Mesenchymal stem cell (in vitro differentiated cells and primary cell): ENCODE results near the gene RFXANK.

ENCODE experiments used
- DNase-seq: peaks from one replicate; pipeline ENCODE4 v3.0.0-alpha.2; 2013
- H2AFZ ChIP-seq: one replicate; pipeline ENCODE4 v1.6.1; 2013; ENCODE audit warnings: low read depth, mild to moderate bottlenecking, control low read depth, inconsistent platforms, low read length, moderate library complexity
- H2AK5ac ChIP-seq: 2 replicates; pipeline ENCODE4 v1.6.1; 2013; ENCODE audit warnings: low read length, moderate library complexity, mild to moderate bottlenecking, inconsistent platforms; ENCODE audit not compliant: severe bottlenecking
- H2BK120ac ChIP-seq: one replicate; pipeline ENCODE4 v1.6.1; 2013; ENCODE audit warnings: low read depth, mild to moderate bottlenecking, inconsistent platforms, low read length, moderate library complexity
- H2BK12ac ChIP-seq, 2 experiments: one replicate each; pipeline ENCODE4 v1.6.1; 2013; ENCODE audit warnings: inconsistent platforms in 2 of 2, low read length in 2 of 2, mild to moderate bottlenecking in 2 of 2, moderate library complexity in 2 of 2, control low read depth in 1 of 2
- H2BK15ac ChIP-seq: one replicate; pipeline ENCODE4 v1.6.1; 2013; ENCODE audit warnings: mild to moderate bottlenecking, low read depth, inconsistent platforms; ENCODE audit not compliant: poor library complexity, severe bottlenecking
- H2BK5ac ChIP-seq: 2 replicates; pipeline ENCODE4 v1.6.1; 2013; ENCODE audit warnings: low read depth, mild to moderate bottlenecking, low read length, control low read depth, inconsistent platforms; ENCODE audit not compliant: poor library complexity, severe bottlenecking
- H3K14ac ChIP-seq, 2 experiments: one replicate each; pipeline ENCODE4 v1.6.1; 2013; ENCODE audit warnings: inconsistent platforms in 2 of 2, low read length in 2 of 2, control low read depth in 1 of 2, mild to moderate bottlenecking in 1 of 2, moderate library complexity in 1 of 2
- H3K18ac ChIP-seq, 2 experiments: one replicate each; pipeline ENCODE4 v1.6.1; 2013; ENCODE audit warnings: inconsistent platforms in 2 of 2, low read length in 2 of 2, control low read depth in 1 of 2, low read depth in 1 of 2, mild to moderate bottlenecking in 1 of 2
- H3K23ac ChIP-seq, 2 experiments: one replicate each; pipeline ENCODE4 v1.6.1; 2013; ENCODE audit warnings: inconsistent platforms in 2 of 2, low read length in 2 of 2, mild to moderate bottlenecking in 2 of 2, moderate library complexity in 2 of 2, control low read depth in 1 of 2
- H3K27ac ChIP-seq: 2 replicates; pipeline ENCODE4 v1.5.1; 2013; ENCODE audit warnings: mild to moderate bottlenecking, moderate library complexity, low read length, control low read depth, inconsistent platforms; ENCODE audit not compliant: poor library complexity, severe bottlenecking
- H3K27me3 ChIP-seq, 2 experiments: 2 replicates each; pipeline versions ENCODE4 v1.6.1 to v1.7.0; 2013; ENCODE audit warnings: low read length in 2 of 2, mild to moderate bottlenecking in 2 of 2, moderate library complexity in 2 of 2, control low read depth in 1 of 2, inconsistent platforms in 1 of 2; ENCODE audit not compliant: control insufficient read depth in 1 of 2, insufficient read depth in 1 of 2
- H3K36me3 ChIP-seq, 2 experiments: 2 replicates each; pipeline versions ENCODE4 v1.6.1 to v1.7.0; 2013; ENCODE audit warnings: low read length in 2 of 2, control low read depth in 1 of 2, inconsistent platforms in 1 of 2, low read depth in 1 of 2, mild to moderate bottlenecking in 1 of 2; ENCODE audit not compliant: insufficient read depth in 2 of 2, control insufficient read depth in 1 of 2
- H3K4ac ChIP-seq, 2 experiments: one replicate each; pipeline ENCODE4 v1.6.1; 2013; ENCODE audit warnings: inconsistent platforms in 2 of 2, low read length in 2 of 2, mild to moderate bottlenecking in 2 of 2, moderate library complexity in 2 of 2, control low read depth in 1 of 2, low read depth in 1 of 2
- H3K4me1 ChIP-seq: 2 replicates; pipeline ENCODE4 v1.6.1; 2013; ENCODE audit warnings: low read depth, low read length, control low read depth; ENCODE audit not compliant: control insufficient read depth, insufficient read depth
- H3K4me2 ChIP-seq: 2 replicates; pipeline ENCODE4 v1.6.1; 2013; ENCODE audit warnings: low read length, mild to moderate bottlenecking, inconsistent platforms; ENCODE audit not compliant: poor library complexity, severe bottlenecking
- H3K4me3 ChIP-seq, 2 experiments: 2 replicates each; pipeline versions ENCODE4 v1.5.1 to v1.7.0; 2013; ENCODE audit warnings: low read length in 2 of 2, mild to moderate bottlenecking in 2 of 2, control low read depth in 1 of 2, low read depth in 1 of 2; ENCODE audit not compliant: insufficient read depth in 1 of 2
- H3K79me1 ChIP-seq: replicated peaks from 2 replicates; pipeline ENCODE4 v1.6.1; 2013; ENCODE audit warnings: mild to moderate bottlenecking, control low read depth, low read length, inconsistent platforms; ENCODE audit not compliant: poor library complexity, severe bottlenecking
- H3K9ac ChIP-seq: 2 replicates; pipeline ENCODE4 v1.7.0; 2013; ENCODE audit warnings: mild to moderate bottlenecking, low read length, moderate library complexity
- H3K9me3 ChIP-seq: 2 replicates; pipeline ENCODE4 v1.7.0; 2013; ENCODE audit warnings: mild to moderate bottlenecking, low read length; ENCODE audit not compliant: control insufficient read depth
- H4K8ac ChIP-seq: one replicate; pipeline ENCODE4 v1.6.1; 2013; ENCODE audit warnings: inconsistent platforms, mild to moderate bottlenecking, low read length, moderate library complexity
- H4K91ac ChIP-seq: one replicate; pipeline ENCODE4 v1.6.1; 2013; ENCODE audit warnings: mild to moderate bottlenecking, low read length, inconsistent platforms
- WGBS: methylation state at CpG from one replicate; pipeline ENCODE4 v1.1.7; 2013; ENCODE audit warnings: mixed read lengths; 5-methylcytosine and 5-hydroxymethylcytosine counted together

Gene RFXANK

GRCh38 chr19:19207637-19208572, 15.8 kb downstream of the RFXANK start:
- Histone ChIP-seq H2BK15ac (no peak overlapping the region), H3K4ac (no peak overlapping the region), H3K27ac (no peak overlapping the region), H3K4me3 (no peak overlapping the region), H3K18ac (no peak overlapping the region), H3K14ac (peak overlapping the region in 1 of 2 experiments; percentile 62), H3K4me1 (peaks cover 6% of the 10 kb centered on the region), H3K36me3 (no peaks in the 10 kb centered on the region), H3K9me3 (no peaks in the 10 kb centered on the region), H3K27me3 (peaks cover 34 to 53% of the 10 kb centered on the region in 2 experiments), H3K79me1 (no peaks in the 10 kb centered on the region), H4K91ac (no peak overlapping the region), H2BK5ac (no peak overlapping the region), H3K4me2 (no peak overlapping the region), H4K8ac (no peak overlapping the region), H3K9ac (no peak overlapping the region), H3K23ac (no peak overlapping the region), H2BK12ac (no peak overlapping the region), H2AK5ac (no peak overlapping the region), H2AFZ (peak overlapping the region; percentile 10), H2BK120ac (no peak overlapping the region)
- 72% methylated on average over 6 of the region's 8 CpGs for WGBS
- no peak for DNase-seq

DNA sequence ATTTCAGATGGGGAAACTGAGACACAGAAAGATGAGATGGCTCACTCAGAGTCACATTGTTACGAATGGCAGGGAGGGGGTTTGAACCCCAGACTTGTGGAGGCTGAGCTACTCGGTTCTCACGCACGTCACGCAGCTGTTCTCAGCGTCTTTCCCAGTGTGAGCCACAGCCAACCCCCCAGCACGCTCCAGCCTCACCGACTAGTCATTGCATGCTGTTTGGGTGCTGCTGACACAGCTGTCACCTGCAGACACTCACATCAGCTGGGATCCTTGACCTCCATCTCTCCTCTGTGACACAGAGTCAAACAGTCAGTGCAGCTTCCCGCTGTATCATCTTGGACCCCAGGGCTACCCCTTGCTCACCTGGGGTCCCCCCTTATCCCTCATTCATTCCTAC, 17.3 kb downstream of the RFXANK start:
- Histone ChIP-seq H3K4me1 (peaks cover 2% of the 10 kb centered on the region), H2BK5ac (no peak overlapping the region), H2AFZ (no peak overlapping the region), H3K27me3 (peaks cover 49 to 67% of the 10 kb centered on the region in 2 experiments), H4K91ac (no peak overlapping the region), H3K9me3 (no peaks in the 10 kb centered on the region), H3K79me1 (no peaks in the 10 kb centered on the region), H2BK15ac (no peak overlapping the region), H3K4me3 (no peak overlapping the region), H2AK5ac (no peak overlapping the region), H4K8ac (no peak overlapping the region), H3K14ac (no peak overlapping the region), H3K36me3 (no peaks in the 10 kb centered on the region), H3K4ac (no peak overlapping the region), H3K9ac (no peak overlapping the region), H2BK12ac (no peak overlapping the region), H3K23ac (no peak overlapping the region), H2BK120ac (no peak overlapping the region), H3K18ac (no peak overlapping the region), H3K4me2 (no peak overlapping the region), H3K27ac (no peak overlapping the region)
- no peak for DNase-seq
- 67% methylated on average over 9 of the region's 9 CpGs for WGBS

- Histone ChIP-seq H2BK5ac (no peak within 1 kb of the TSS), H2BK12ac (no peak within 1 kb of the TSS), H3K4me1 (peaks cover 2% of the 10 kb centered on the region), H3K9ac (no peak within 1 kb of the TSS), H2AFZ (no peak within 1 kb of the TSS), H2BK15ac (no peak within 1 kb of the TSS), H3K79me1 (no peaks in the 10 kb centered on the region), H3K4me2 (no peak within 1 kb of the TSS), H2BK120ac (no peak within 1 kb of the TSS), H3K36me3 (no peaks in the 10 kb centered on the region), H4K91ac (no peak within 1 kb of the TSS), H3K4me3 (no peak within 1 kb of the TSS), H2AK5ac (no peak within 1 kb of the TSS), H3K4ac (no peak within 1 kb of the TSS), H3K27me3 (peaks cover 45 to 65% of the 10 kb centered on the region in 2 experiments), H3K14ac (no peak within 1 kb of the TSS), H3K18ac (no peak within 1 kb of the TSS), H3K9me3 (no peaks in the 10 kb centered on the region), H3K27ac (no peak within 1 kb of the TSS), H3K23ac (no peak within 1 kb of the TSS), H4K8ac (no peak within 1 kb of the TSS)
- DNase-seq: no peak
- 9% methylated on average over 52 of the region's 54 CpGs for WGBS
Measured at GRCh38 chr19:19211499-19212420, 19.7 kb downstream of the RFXANK start, which contains the start of gene NCAN. Gene NCAN (plus strand): TSS chr19:19211958. CDS start chr19:19216954, 4,996 bp downstream.

- Histone ChIP-seq H3K27me3 (peaks cover 39 to 65% of the 10 kb centered on the region in 2 experiments), H3K18ac (no peak overlapping the region), H3K4me3 (no peak overlapping the region), H4K91ac (no peak overlapping the region), H2BK15ac (no peak overlapping the region), H3K4me1 (peaks cover 2% of the 10 kb centered on the region), H2BK12ac (no peak overlapping the region), H4K8ac (no peak overlapping the region), H3K79me1 (no peaks in the 10 kb centered on the region), H3K14ac (no peak overlapping the region), H3K27ac (no peak overlapping the region), H2AFZ (no peak overlapping the region), H3K9ac (no peak overlapping the region), H3K23ac (no peak overlapping the region), H3K4ac (no peak overlapping the region), H2BK5ac (no peak overlapping the region), H2AK5ac (no peak overlapping the region), H2BK120ac (no peak overlapping the region), H3K36me3 (no peaks in the 10 kb centered on the region), H3K4me2 (no peak overlapping the region), H3K9me3 (peaks cover 5% of the 10 kb centered on the region)
- 44% methylated on average over 7 of the region's 7 CpGs for WGBS
- no peak for DNase-seq
Measured at GRCh38 chr19:19212916-19213315, 20.9 kb downstream of the RFXANK start.
